Bone marrow (tissue), 2 donors: ENCODE results near the gene PRDX2.

Experiments
- DNase-seq, 2 donors: peaks; one replicate each; lab custom pipeline; 2025; lab: John Stamatoyannopoulos, UW

Gene PRDX2

DNA sequence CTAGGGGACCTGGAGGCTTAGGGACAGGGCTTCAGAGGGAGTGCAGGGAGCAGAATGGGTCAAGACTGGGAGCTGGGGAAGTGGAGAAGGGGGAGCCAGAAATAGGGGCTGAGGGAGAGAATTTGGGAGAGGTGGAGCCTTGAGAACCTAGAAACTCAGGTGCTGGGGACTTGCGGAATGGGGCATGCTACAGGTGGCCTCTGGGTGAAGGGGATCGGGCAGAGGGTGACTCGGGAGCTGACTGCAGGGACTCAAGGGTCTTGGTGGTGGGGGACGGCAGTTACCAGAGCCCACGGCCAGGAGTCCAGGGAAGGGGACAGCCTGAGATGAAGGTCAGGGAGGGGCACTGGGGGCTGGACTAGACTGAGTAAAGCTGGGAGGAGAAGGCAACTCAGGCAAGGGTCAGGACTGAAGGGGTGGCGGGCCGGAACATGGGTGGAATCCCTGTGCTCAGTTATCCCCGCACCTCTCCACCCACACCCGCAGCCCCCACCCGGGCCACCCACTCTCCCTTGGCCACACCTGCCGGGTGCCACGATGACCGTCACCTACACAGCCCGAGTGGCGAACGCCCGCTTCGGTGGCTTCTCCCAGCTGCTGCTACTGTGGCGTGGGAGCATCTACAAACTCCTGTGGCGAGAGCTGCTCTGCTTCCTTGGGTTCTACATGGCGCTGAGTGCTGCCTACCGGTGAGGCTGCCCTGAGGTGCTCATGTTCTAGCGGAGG lies 49.4 kb downstream of the PRDX2 start:
- DNase-seq, result no peak

DNA sequence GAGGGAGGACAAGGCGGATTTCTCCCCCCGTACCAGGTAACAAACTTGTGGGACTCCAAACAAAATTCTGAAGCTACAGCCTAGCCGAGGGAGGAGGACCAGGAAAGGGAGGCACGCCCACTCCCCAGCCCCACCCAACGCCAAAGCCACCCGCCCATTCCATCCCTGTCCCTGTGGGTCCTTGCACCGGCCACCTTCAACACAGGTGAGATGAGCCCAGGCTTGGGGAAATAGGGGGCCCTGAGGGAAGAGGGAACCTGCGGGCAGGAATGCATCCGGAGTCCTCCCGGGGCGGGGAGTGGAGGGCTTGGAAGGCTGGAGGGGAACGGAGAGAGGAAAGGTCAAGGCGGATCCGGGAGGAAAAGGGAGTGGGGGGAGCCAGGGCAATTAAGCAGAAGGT lies 50.0 kb downstream of the PRDX2 start, which contains the start of gene BEST2:
TSS of gene BEST2 (plus strand) at position 157 of the 400 bp plus-strand sequence. CDS start 802 bp downstream, outside the sequence.
- DNase-seq, result no peak

- no peak for DNase-seq
Observed at GRCh38 chr19:12750851-12751250, 50.7 kb downstream of the PRDX2 start.

DNA sequence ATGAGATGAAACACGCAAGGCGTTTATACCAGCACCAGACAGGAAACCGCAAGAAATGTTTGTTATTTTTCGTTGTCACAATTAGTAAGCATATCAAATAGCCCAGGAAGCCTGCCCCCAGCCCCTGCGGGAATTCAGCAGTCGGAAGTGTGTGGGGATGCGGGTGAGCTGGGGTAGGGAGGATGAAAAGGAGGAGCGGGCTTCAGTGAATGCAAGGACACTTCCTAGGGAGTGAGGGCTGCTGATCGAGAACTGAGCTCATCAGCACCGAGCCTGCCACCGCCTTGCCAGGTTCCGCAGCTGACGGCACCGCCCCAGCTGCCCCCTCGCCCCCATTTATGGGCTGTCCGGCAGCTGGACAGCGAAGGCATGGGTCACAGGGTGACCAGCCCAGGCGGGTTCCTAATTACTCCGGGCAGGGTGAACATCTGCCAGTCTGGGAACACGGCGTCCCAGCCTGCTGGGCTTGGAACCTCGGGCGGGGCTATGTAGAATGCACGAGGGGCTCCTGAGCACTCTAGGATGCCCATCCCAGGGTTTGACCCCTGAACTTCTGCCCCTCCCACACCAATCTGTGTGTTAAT lies 51.6 kb downstream of the PRDX2 start:
- DNase-seq, result no peak

- DNase-seq, result no peak
Observed at GRCh38 chr19:12748489-12748888, 53.1 kb downstream of the PRDX2 start.
